Measurements from ENCODE around the gene XYLT1. TPM values are rescaled to one million over a fixed set of nuclear protein-coding genes. Genes with fewer than 3 reads are reported as not detected.

The XYLT1 gene
- total and polyA plus RNA-seq, 2 of the 4 experiments (the other 2 are of a cell fraction), result 9.0 to 12.7 TPM

- Histone ChIP-seq H3K27ac (ENCODE audit: insufficient read depth, low read length) (no peak overlapping the region), H4K20me1 (ENCODE audit: insufficient read depth, low read length) (no peaks in the 10 kb centered on the region; the same call in 1 of the 2 replicates), H2AK9ac (replicated peaks; ENCODE audit: low read depth, low read length, poor library complexity) (no peak overlapping the region), H3K4me1 (ENCODE audit: control insufficient read depth, insufficient read depth, low read length) (peaks cover 7% of the 10 kb centered on the region), H4K5ac (ENCODE audit: low read depth, low read length) (no peak overlapping the region), H3K9ac (ENCODE audit: low read depth, low read length) (no peak overlapping the region), H2AFZ (replicated peaks; ENCODE audit: low read length, poor library complexity) (peak overlapping the region; percentile 7), H2BK20ac (ENCODE audit: low read depth, low read length) (no peak overlapping the region), H3K4me2 (ENCODE audit: low read depth, low read length) (no peak overlapping the region), H3K4me3 (ENCODE audit: insufficient read depth, low read depth, low read length) (no peak overlapping the region), H3K27me3 (ENCODE audit: control insufficient read depth, insufficient read depth, low read length) (no peaks in the 10 kb centered on the region), H4K91ac (ENCODE audit: insufficient read depth, low read depth, low read length) (no peak overlapping the region), H3K4ac (ENCODE audit: low read depth, low read length) (no peak overlapping the region), H2BK15ac (ENCODE audit: low read depth, low read length) (no peak overlapping the region), H3K56ac (ENCODE audit: extremely low read depth, insufficient read depth, low read length) (no peak overlapping the region), H2BK5ac (ENCODE audit: low read depth, low read length, poor library complexity, severe bottlenecking) (no peak overlapping the region), H3K14ac (replicated peaks; ENCODE audit: low read depth, low read length) (no peak overlapping the region), H2BK120ac (ENCODE audit: low read depth, low read length) (no peak overlapping the region), H3K9me3 (ENCODE audit: control insufficient read depth, insufficient read depth, low read length) (no peaks in the 10 kb centered on the region), H3K79me1 (ENCODE audit: low read depth in 1 of 2, low read length in 2 of 2) (peaks cover 13 to 36% of the 10 kb centered on the region in 2 experiments; a peak in 3 of 4 replicates), H3K36me3 (ENCODE audit: control insufficient read depth, insufficient read depth, low read length) (no peaks in the 10 kb centered on the region), H4K8ac (ENCODE audit: low read depth in 2 of 2, low read length in 2 of 2) (no peak overlapping the region; a peak in 1 of 4 replicates), H2AK5ac (ENCODE audit: low read depth, low read length) (no peak overlapping the region), H3K18ac (ENCODE audit: low read depth, low read length) (no peak overlapping the region), H3K9me1 (ENCODE audit: insufficient read depth, low read length) (peaks cover 17% of the 10 kb centered on the region; the same call in 1 of the 2 replicates), H3K23ac (ENCODE audit: low read depth, low read length) (peak overlapping the region; percentile 32; the same call in 1 of the 2 replicates)
- ChIA-PET CTCF (no interaction called here), POLR2A (ENCODE audit: unreplicated experiment) (no interaction called here)
- DNase-seq (no peak), ATAC-seq (ENCODE audit: low read depth) (no peak)
- intact Hi-C loops (cut with micrococcal nuclease), result no loop called here
- dilution Hi-C loops (cut with HindIII; ENCODE audit: low sequenced_read_pairs, unreplicated experiment), result no loop called here
- in situ Hi-C loops (cut with MboI; ENCODE audit: low sequenced_read_pairs), result no loop called here
- TF ChIP-seq NFE2L2 (IDR thresholded peaks at IDR 0.05; ENCODE audit: low read depth, low read length) (no peak), RFX5 (IDR thresholded peaks at IDR 0.05; ENCODE audit: low read depth, low read length) (no peak), CHD1 (IDR thresholded peaks at IDR 0.05; ENCODE audit: low read depth, low read length) (no peak), FOS (IDR thresholded peaks at IDR 0.05; ENCODE audit: low read depth, low read length) (no peak), MXI1 (IDR thresholded peaks at IDR 0.05; ENCODE audit: borderline replicate concordance, low read depth, low read length) (no peak), SMC3 (IDR thresholded peaks at IDR 0.05; ENCODE audit: low read depth, low read length) (no peak)
- TF ChIP-seq, protein P1, sequence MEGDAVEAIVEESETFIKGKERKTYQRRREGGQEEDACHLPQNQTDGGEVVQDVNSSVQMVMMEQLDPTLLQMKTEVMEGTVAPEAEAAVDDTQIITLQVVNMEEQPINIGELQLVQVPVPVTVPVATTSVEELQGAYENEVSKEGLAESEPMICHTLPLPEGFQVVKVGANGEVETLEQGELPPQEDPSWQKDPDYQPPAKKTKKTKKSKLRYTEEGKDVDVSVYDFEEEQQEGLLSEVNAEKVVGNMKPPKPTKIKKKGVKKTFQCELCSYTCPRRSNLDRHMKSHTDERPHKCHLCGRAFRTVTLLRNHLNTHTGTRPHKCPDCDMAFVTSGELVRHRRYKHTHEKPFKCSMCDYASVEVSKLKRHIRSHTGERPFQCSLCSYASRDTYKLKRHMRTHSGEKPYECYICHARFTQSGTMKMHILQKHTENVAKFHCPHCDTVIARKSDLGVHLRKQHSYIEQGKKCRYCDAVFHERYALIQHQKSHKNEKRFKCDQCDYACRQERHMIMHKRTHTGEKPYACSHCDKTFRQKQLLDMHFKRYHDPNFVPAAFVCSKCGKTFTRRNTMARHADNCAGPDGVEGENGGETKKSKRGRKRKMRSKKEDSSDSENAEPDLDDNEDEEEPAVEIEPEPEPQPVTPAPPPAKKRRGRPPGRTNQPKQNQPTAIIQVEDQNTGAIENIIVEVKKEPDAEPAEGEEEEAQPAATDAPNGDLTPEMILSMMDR (conservative IDR thresholded peaks at IDR 0.05; ENCODE audit: low read depth, low read length), result no peak
- 100% methylated on average over 1 of the region's 2 CpGs; no CpG with 5 or more reads in 1 of the 2 experiments for WGBS, 2 experiments (ENCODE audit: extremely low coverage in 2 of 2, insufficient read length in 1 of 2)
- no TSS peak for BruUV-seq (replicated peaks)
These were observed 128.7 kb downstream of the XYLT1 start for GRCh38 chr16:17342031-17342430.
